Effector memory CD8-positive, alpha-beta T cell (primary cell): ENCODE measurements around the gene KCNB1.

Source experiments
- ATAC-seq: fragments of 150-1000 bp; cut with Tn5 transposase; replicated peaks from 2 replicates; pipeline ENCODE4 v1.10.0; 2021; ENCODE audit warnings: mild to moderate bottlenecking, moderate library complexity
- DNase-seq, 3 experiments: peaks; one replicate each; pipeline ENCODE4 v3.0.0; 2021
- H3K27ac Mint-ChIP-seq, 2 donors: one replicate each; pipeline ENCODE4 v1.8.0; 2022; ENCODE audit warnings: mild to moderate bottlenecking in 2 of 2, mixed read lengths in 2 of 2, moderate library complexity in 2 of 2
- H3K27me3 Mint-ChIP-seq, 2 donors: one replicate each; pipeline ENCODE4 v1.8.0; 2022; ENCODE audit warnings: mixed read lengths in 2 of 2
- H3K36me3 Mint-ChIP-seq: one replicate; pipeline ENCODE4 v1.8.0; 2022; ENCODE audit warnings: mild to moderate bottlenecking, moderate library complexity, mixed read lengths; ENCODE audit not compliant: insufficient read depth
- H3K4me1 Mint-ChIP-seq, 2 donors: one replicate each; pipeline ENCODE4 v1.8.0; 2022; ENCODE audit warnings: low read depth in 2 of 2, mixed read lengths in 2 of 2
- H3K4me3 Mint-ChIP-seq, 2 donors: one replicate each; pipeline ENCODE4 v1.8.0; 2022; ENCODE audit warnings: mild to moderate bottlenecking in 2 of 2, mixed read lengths in 2 of 2, moderate library complexity in 2 of 2
- H3K9me3 Mint-ChIP-seq, 2 donors: one replicate each; pipeline ENCODE4 v1.8.0; 2022; ENCODE audit warnings: mixed read lengths in 2 of 2

The KCNB1 gene

GRCh38 chr20:49405062-49405683 is 77.3 kb downstream of the KCNB1 start:
- Mint-ChIP-seq H3K4me1 (no peaks in the 10 kb centered on the region), H3K27me3 (peaks cover 30 to 85% of the 10 kb centered on the region in 2 donors), H3K36me3 (no peaks in the 10 kb centered on the region), H3K27ac (peak overlapping the region in 1 of 2 donors; percentile 62), H3K9me3 (no peaks in the 10 kb centered on the region), H3K4me3 (no peak overlapping the region)
- ATAC-seq = no peak
- no peak for DNase-seq

DNA sequence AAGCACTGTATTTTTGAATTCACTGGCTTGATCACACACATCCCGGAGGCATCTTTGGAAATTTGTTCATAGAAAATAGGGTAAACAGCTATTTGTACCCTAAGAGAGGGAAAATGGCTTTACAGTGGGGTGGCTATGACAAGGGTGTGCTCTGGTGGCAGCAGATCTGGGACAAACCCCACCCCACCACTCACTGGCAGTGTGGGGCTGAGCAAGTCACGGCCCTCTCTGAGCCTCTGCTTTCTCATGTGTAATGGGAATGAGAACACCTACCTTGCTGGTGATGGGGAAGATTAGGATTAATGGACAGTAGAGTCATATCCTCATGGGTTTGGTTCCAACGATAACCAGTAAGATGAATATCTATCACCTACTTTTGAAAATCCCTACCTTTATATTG is 78.0 kb downstream of the KCNB1 start:
- H3K36me3 Mint-ChIP-seq = no peaks in the 10 kb centered on the region

DNA sequence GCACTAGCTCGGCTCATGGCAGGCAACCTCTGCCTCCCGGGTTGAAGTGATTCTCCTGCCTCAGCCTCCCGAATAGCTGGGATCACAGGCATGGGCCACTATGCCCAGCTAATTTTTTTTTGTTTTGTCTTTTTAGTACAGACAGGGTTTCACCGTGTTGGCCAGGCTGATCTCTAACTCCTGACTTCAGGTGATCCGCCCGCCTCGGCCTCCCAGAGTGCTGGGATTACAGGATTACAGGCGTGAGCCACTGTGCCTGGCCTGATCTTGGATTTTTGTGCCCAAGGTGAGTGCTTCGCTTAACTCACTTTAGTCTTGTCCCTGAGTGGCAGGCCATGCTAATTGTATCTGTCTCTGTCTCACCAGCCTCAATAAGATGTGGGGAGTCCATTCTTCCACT is 78.6 kb downstream of the KCNB1 start:
- Mint-ChIP-seq H3K4me1 (no peaks in the 10 kb centered on the region), H3K4me3 (no peak overlapping the region), H3K27ac (no peak overlapping the region), H3K27me3 (peaks cover 30 to 73% of the 10 kb centered on the region in 2 donors), H3K9me3 (no peaks in the 10 kb centered on the region), H3K36me3 (no peaks in the 10 kb centered on the region)
- ATAC-seq (no peak), DNase-seq (no peak)

More for the DNA sequence above, 78.0 kb downstream of the KCNB1 start:
- no peaks in the 10 kb centered on the region for H3K9me3 Mint-ChIP-seq
- H3K4me1 Mint-ChIP-seq = no peaks in the 10 kb centered on the region
- ATAC-seq (no peak), DNase-seq (no peak)
- no peak overlapping the region for H3K27ac Mint-ChIP-seq
- peaks cover 30 to 78% of the 10 kb centered on the region in 2 donors for H3K27me3 Mint-ChIP-seq
- H3K4me3 Mint-ChIP-seq = no peak overlapping the region

GRCh38 chr20:49403012-49403411 is 79.5 kb downstream of the KCNB1 start:
- H3K4me3 Mint-ChIP-seq = no peak overlapping the region
- H3K36me3 Mint-ChIP-seq = no peaks in the 10 kb centered on the region
- DNase-seq (no peak), ATAC-seq (no peak)
- peaks cover 24 to 64% of the 10 kb centered on the region in 2 donors for H3K27me3 Mint-ChIP-seq
- H3K9me3 Mint-ChIP-seq = no peaks in the 10 kb centered on the region
- no peaks in the 10 kb centered on the region for H3K4me1 Mint-ChIP-seq
- no peak overlapping the region for H3K27ac Mint-ChIP-seq

DNA sequence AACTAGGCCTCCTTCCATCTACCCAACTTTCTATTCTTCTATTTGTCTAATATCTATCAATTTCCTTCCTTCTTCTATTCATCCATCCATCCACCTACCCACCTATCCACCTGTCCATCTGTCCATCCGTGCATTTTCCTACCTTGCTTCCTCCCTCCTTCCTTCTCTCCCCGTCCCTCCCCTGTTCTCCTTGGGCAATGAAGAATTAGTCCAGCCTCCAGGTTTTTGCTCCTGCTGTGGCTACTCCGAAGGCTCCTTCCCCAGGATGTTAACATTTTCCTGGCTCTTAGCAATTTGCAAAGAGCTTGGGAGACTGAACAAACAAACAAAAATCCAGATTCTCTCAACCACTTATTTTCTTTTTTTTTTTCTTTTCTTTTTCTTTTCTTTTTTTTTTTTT is 81.6 kb downstream of the KCNB1 start:
- Mint-ChIP-seq H3K36me3 (no peaks in the 10 kb centered on the region), H3K4me1 (no peaks in the 10 kb centered on the region), H3K4me3 (no peak overlapping the region), H3K9me3 (no peaks in the 10 kb centered on the region), H3K27ac (no peak overlapping the region), H3K27me3 (peaks cover 15 to 45% of the 10 kb centered on the region in 2 donors)
- DNase-seq = no peak
- no peak for ATAC-seq

GRCh38 chr20:49400410-49400809 is 82.1 kb downstream of the KCNB1 start:
- ATAC-seq (no peak), DNase-seq (no peak)
- no peak overlapping the region for H3K4me3 Mint-ChIP-seq
- H3K27ac Mint-ChIP-seq = no peak overlapping the region
- H3K4me1 Mint-ChIP-seq = peaks cover 0 to 1% of the 10 kb centered on the region in 2 donors
- peaks cover 19 to 45% of the 10 kb centered on the region in 2 donors for H3K27me3 Mint-ChIP-seq
- no peaks in the 10 kb centered on the region for H3K36me3 Mint-ChIP-seq
- no peaks in the 10 kb centered on the region for H3K9me3 Mint-ChIP-seq

GRCh38 chr20:49399329-49399728 is 83.1 kb downstream of the KCNB1 start:
- ATAC-seq (no peak), DNase-seq (no peak)
- Mint-ChIP-seq H3K9me3 (no peaks in the 10 kb centered on the region), H3K27me3 (peaks cover 25 to 42% of the 10 kb centered on the region in 2 donors), H3K4me3 (no peak overlapping the region), H3K36me3 (no peaks in the 10 kb centered on the region), H3K27ac (no peak overlapping the region), H3K4me1 (peaks cover 0 to 1% of the 10 kb centered on the region in 2 donors)

DNA sequence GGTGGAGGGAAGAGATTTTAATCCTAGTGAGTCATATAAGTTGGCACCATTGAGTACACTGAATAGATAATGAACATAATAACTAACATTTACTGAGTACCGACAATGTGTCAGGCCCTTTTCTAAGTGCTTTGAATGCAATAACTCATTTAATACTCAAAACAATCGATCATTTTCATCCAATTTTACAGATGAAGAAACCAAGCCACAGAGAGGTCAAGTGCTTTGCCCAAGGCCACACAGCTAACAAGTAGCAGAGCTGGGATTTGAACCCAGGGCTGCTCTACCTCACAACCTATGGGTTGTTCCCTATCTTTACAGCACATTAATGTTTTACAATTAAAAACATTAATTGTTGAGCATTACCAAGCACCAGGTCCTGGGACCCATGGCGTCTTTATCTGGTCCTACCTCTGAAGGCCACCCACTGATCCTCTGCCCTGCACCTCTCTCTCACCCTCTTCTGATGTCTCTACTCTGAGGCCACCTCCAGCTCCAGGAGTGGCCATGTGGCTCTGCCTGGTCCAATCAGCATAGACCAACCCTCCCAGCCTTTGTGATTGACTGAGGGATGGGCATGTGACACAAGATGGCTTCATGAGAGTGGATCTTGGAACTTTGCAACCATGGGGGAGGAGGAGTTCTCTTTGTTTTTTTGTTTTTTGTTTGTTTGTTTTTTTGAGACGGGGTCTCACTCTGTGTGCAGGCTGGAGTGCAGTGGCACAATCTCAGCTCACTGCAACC is 83.9 kb downstream of the KCNB1 start:
- Mint-ChIP-seq H3K36me3 (no peaks in the 10 kb centered on the region), H3K27me3 (peaks cover 26 to 44% of the 10 kb centered on the region in 2 donors), H3K27ac (no peak overlapping the region), H3K9me3 (no peaks in the 10 kb centered on the region), H3K4me3 (no peak overlapping the region), H3K4me1 (peaks cover 0 to 1% of the 10 kb centered on the region in 2 donors)
- DNase-seq (no peak), ATAC-seq (no peak)

DNA sequence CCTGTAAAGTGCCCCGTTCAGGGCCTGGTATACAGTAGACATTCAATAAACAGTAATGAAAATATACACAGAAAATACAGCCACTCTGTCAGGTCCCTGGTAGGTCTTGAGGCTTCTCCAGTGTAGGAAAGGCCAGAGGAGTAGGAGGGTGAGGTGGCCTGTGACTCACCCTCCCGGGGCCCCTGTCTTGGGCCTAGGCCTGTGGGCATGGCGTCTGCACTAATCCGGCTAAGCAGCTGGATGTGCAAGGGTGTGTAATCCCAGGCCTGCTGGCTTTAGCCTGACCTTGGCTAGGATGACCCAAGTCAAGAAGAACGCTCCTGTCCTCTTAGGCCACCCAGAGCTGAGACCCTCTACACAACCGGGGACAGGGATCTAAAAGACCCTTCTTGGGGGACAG is 84.9 kb downstream of the KCNB1 start:
- Mint-ChIP-seq H3K27me3 (peaks cover 30 to 44% of the 10 kb centered on the region in 2 donors), H3K9me3 (no peaks in the 10 kb centered on the region), H3K4me1 (peaks cover 0 to 1% of the 10 kb centered on the region in 2 donors), H3K27ac (no peak overlapping the region), H3K4me3 (no peak overlapping the region), H3K36me3 (no peaks in the 10 kb centered on the region)
- ATAC-seq = no peak
- no peak for DNase-seq

DNA sequence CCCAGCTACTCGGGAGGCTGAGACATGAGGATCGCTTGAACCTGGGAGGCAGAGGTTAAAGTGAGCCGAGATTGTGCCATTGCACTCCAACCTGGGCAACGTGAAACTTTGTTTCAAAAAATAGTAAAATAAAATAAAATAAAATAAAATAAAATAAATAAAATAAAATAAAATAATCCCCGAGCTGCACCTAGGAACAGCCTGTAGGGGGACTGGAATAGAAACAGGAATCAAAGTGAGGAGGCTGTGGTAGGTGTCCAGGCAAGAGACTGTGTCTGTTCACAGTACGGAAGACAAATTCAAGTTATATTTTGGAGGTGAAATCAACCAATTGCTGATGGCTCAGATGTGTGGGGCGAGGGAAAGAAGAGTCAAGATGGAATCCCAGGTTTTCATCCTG is 86.2 kb downstream of the KCNB1 start:
- H3K9me3 Mint-ChIP-seq = no peaks in the 10 kb centered on the region
- H3K27ac Mint-ChIP-seq = no peak overlapping the region
- peaks cover 37 to 47% of the 10 kb centered on the region in 2 donors for H3K27me3 Mint-ChIP-seq
- no peaks in the 10 kb centered on the region for H3K36me3 Mint-ChIP-seq
- no peak overlapping the region for H3K4me3 Mint-ChIP-seq
- DNase-seq (no peak), ATAC-seq (no peak)
- peaks cover 0 to 1% of the 10 kb centered on the region in 2 donors for H3K4me1 Mint-ChIP-seq

DNA sequence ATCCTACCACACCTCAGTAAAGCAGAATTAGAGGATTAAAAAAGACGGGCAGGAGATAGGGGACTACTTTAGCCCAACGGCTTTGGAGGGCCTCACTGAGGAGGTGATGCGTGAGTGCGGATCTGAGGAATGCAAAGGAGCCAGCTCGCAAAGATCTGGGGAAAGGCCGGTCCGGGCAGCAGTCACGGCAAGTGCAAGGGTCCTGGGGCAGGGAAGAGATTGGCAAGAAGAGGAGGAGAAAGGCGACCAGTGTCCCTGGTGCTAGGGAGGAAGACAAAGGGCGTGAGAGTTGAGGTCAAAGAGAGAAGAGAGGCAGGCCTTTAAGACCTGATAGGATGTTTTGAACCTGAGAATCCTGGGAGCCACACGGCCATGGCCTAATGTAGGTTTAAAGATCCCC is 86.8 kb downstream of the KCNB1 start:
- peaks cover 0 to 1% of the 10 kb centered on the region in 2 donors for H3K4me1 Mint-ChIP-seq
- H3K9me3 Mint-ChIP-seq = no peaks in the 10 kb centered on the region
- peaks cover 41 to 52% of the 10 kb centered on the region in 2 donors for H3K27me3 Mint-ChIP-seq
- H3K4me3 Mint-ChIP-seq = no peak overlapping the region
- no peak overlapping the region for H3K27ac Mint-ChIP-seq
- no peaks in the 10 kb centered on the region for H3K36me3 Mint-ChIP-seq
- no peak for ATAC-seq
- DNase-seq = no peak

GRCh38 chr20:49395183-49395582 is 87.3 kb downstream of the KCNB1 start:
- no peak overlapping the region for H3K27ac Mint-ChIP-seq
- no peaks in the 10 kb centered on the region for H3K36me3 Mint-ChIP-seq
- ATAC-seq = no peak
- no peaks in the 10 kb centered on the region for H3K9me3 Mint-ChIP-seq
- peaks cover 0 to 1% of the 10 kb centered on the region in 2 donors for H3K4me1 Mint-ChIP-seq
- H3K27me3 Mint-ChIP-seq = peaks cover 41 to 57% of the 10 kb centered on the region in 2 donors
- DNase-seq = no peak
- H3K4me3 Mint-ChIP-seq = no peak overlapping the region

GRCh38 chr20:49394757-49395156 is 87.7 kb downstream of the KCNB1 start:
- peaks cover 0 to 1% of the 10 kb centered on the region in 2 donors for H3K4me1 Mint-ChIP-seq
- no peak overlapping the region for H3K4me3 Mint-ChIP-seq
- ATAC-seq = no peak
- H3K36me3 Mint-ChIP-seq = no peaks in the 10 kb centered on the region
- no peaks in the 10 kb centered on the region for H3K9me3 Mint-ChIP-seq
- DNase-seq = no peak
- no peak overlapping the region for H3K27ac Mint-ChIP-seq
- peaks cover 43 to 61% of the 10 kb centered on the region in 2 donors for H3K27me3 Mint-ChIP-seq

- Mint-ChIP-seq H3K27me3 (peaks cover 48 to 66% of the 10 kb centered on the region in 2 donors), H3K27ac (no peak overlapping the region), H3K4me3 (no peak overlapping the region), H3K9me3 (no peaks in the 10 kb centered on the region), H3K4me1 (peaks cover 0 to 1% of the 10 kb centered on the region in 2 donors), H3K36me3 (no peaks in the 10 kb centered on the region)
- no peak for DNase-seq
- ATAC-seq = no peak
Measured at GRCh38 chr20:49394264-49394663, 88.2 kb downstream of the KCNB1 start.
